Islet of Langerhans (tissue), 1 donor: Measurements from ENCODE around the gene NAT8L.

Experiments used
- FAIRE-seq: peaks from one replicate; lab custom pipeline; 2011; peaks lifted over from hg19 to GRCh38; lab: Jason Lieb, UNC

NAT8L gene

DNA sequence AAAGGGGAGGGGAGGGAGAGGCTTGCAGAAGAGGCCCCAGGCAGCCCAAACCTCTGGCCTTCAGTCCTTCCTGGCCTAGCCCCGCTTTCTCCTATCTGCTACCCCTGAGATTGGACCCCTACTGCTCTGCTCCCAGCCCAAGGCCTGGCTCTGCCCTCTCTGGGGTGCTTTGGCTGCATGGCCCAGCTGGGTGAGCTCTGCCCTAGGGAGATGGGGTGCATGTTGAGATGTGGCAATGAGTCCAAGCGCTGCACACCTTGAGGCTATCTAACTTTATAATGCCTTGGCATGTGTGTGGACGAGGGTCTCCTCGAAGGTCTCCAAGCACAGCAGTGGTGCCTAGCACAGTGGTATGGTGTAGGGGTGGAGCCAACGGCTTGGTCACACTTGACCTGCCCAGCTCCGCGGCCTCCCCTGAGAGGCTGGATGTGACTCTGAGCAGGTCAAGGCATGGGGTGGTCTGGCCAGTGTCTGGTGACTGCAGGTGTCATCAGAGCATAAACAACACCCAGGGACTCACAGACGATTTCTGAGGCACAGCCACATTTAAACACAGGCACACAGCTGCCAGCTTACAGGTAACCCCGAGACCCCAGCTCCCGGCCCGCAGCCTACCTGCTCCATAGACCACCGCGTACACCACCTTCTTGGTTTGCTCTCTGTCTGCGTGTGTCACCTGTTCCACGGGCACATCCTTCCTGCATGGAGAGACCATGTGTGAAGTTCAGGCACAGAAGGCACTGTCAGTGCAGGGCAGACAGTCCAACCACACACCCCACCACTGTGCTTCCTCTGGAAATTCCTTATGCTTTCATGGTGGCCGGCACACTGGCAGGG is 36.3 kb downstream of the NAT8L start:
- FAIRE-seq = no peak

DNA sequence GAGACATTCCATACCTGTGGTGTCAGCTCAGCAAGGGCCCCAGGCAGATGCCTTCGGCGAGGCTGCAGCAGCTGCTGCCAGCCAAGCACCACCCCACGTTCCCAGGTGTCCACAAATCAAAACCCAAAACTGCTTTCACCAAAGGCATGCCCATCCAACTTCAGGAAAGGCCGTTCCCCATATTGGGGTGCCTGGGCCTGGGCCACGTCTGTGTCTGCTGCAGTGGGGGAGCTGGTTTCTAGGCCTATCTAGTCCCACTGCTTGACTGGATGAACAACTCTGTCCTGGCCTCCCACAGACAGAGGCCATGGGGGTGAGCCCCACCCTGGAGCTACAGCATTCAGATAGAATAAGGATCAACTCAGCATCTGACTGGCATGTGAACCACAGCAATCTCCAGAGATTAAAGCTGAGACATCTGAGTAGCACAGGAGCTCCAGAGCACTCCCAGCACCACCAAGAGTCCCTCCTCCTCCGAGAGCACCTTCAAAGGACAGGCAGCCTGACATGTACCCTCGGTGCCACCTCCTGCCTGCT is 37.0 kb downstream of the NAT8L start:
- FAIRE-seq = no peak

DNA sequence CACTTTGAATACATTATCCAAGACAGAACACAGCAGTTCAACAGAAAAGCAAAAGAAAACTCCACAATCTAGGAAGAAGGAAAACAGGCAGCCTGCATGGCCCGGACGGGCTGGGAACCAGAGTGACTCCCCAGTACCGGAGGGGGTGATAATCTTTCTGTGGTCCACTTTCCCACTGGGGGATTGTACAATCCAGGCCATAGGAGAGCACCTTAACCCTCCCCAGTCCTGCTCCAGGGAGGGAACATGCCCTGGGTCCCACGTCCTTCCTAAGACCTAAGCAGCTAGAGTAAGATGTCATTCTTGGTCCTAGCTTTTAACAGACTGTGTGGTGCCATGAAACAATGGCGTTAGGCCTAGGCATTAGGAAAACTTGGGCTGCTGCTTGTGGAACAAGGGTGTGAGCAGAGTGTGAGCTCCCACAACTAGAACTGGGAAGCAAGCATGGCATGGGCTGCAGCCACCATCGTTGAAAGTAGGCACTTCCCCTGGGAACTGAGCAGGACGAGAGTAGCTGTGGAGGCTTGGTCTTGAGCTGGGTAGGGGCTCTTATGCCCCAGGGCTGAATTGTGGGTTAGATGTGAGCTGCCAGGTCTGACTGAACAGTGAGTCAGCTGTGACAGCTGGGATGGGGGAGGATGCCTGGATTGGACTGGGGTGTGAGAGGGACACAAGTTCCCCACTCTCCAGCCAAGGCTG is 42.4 kb downstream of the NAT8L start:
- no peak for FAIRE-seq

DNA sequence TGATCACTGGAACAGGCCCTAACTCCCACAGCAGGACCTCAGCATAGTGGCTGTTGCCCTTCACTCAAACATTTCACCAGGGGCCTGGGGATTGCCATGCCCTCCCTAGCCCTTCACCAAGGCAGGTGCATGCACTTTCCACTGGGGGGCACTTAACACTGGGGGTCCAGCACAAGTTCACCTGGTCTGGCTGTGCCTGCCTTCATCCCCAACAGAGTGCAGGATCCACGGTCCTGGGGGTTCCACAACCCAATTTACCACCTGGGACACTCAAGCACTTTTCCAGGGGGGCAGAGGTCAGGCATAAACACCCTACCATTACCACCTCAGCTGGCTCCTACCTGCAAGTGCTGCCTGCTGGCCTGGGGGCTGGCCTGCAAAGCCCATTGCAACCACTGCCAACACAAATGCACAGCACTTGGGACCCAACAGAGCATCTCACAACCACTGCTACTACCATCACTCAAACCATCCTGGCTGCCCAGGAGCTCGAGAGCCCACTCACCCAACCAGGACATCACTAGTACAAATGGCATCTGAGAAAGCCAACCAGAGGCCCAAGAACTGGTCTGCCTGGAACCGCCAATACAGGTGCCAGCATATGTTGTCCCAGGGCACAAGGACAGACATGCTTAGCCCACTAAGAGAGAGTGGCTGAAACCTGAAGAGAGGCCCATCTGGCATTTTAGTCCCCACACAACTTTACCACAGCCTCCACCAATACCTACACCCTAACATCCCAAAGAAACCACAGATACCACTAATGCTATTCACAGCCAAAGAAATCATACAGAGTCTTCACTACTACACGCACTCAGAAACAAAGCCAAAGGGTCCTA is 43.1 kb downstream of the NAT8L start:
- no peak for FAIRE-seq

DNA sequence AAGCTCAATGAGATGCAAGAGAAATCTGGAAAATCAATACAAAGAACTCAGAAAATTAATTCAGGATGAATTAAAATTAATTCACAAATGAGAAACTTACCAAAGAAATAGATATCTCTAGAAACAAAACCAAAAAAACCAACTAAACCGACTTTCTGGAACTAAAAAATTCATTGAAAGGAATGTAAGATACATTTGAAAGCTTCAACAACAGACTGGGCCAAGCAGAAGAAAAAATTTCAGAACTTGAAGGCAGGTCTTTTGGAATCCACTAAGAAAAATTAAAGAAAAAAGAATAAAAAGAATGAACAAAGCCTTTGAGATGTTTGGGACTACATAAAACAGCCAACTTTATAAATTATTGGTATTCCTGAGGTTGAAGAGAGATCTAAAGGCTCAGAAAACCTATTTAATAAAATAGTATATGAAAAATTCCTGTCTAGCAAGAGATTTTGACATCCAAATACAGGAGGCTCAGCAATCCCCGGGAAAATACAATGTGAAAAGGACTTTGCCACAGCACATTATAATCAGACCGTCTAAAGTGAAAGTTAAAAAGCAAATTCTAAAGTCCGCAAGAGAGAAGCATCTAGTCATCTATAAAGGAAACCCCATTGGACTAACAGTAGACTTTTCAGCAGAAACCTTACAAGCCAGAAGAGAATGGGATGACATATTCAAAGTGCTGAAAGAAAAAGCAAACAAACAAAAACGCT is 44.2 kb downstream of the NAT8L start:
- no peak for FAIRE-seq

DNA sequence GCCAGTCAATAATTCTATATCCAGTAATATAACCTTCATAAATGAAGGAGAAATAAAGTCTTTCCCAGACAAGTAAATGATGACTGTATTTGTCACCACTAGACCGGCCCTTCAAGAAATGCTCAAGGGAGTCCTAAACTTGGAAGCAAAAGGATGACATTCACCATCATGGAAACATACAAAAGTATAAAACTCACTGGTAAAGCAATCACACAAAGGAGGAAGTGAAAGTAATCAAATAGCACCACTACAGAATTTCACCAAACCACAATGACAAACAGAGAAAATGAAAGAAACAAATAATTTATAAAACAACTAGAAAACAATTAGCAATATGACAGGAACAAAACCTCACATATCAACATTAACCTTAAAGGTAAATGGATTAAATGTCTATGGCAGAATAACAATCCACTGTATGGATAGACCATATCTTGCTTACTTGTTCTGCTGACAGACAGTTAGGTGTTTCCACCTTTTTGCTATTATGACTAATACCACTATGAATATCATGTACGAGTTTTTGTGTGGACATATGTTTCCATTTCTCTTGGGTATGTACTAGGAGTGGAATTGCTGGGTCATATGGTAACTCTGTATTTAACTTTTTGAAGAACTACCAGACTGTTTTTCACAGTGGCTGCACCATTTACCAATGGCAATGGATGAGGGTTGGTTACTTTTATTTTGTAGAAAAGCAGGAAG is 44.9 kb downstream of the NAT8L start:
- FAIRE-seq = no peak

DNA sequence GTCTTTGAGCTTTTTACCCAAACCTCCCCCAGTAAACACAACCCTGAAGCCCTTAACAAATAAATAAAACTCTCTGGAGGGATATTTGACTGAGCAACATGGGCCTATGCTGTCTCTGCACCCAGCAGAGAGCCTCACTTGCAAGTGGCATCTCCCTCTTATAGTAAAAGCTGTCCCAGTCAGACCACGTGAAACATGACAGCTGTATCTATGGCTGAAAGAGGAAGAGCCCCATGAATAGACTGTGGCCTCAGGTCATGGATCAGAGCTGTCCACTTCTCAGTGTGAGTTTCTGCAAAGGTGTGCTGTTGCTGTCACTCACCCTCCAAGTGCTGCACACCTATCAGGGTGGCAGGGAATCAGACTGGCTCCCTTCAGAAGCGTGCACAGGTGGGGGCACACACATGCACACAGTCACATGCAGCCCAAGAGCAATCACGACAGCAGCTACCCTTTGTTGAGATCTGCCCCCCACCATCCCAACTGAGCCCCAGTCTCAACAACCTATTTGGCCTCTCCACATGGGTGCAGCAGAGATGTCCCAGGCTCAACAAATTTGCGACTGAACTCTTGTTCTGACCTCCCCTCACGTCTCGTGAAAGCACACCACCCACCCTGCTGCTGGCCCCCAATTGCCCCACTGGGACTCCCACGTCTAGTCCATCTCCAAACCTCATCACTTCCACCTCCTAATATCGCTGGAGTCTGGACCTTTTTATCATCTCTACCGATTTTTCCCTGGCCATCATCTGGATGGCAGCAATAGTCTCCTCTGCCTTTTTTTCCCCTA is 45.6 kb downstream of the NAT8L start:
- FAIRE-seq = no peak

DNA sequence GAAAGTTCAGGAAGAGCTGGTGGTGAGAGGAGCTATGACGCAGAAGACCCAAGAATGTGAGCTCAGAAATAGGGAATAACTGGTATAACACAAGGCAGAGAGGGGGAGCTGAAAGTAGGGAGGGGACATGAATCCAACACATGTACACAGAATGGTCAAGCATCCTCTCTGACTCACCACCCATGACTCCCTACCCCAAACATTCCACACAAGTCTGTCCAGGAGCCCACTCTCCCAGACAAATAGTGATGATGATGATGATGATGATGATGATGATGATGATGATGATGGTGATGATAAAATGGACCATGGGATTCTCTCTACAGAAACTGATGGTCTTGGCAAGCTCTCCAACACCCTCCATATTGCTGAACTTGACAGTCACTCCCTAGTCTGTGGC is 46.4 kb downstream of the NAT8L start:
- FAIRE-seq = no peak

DNA sequence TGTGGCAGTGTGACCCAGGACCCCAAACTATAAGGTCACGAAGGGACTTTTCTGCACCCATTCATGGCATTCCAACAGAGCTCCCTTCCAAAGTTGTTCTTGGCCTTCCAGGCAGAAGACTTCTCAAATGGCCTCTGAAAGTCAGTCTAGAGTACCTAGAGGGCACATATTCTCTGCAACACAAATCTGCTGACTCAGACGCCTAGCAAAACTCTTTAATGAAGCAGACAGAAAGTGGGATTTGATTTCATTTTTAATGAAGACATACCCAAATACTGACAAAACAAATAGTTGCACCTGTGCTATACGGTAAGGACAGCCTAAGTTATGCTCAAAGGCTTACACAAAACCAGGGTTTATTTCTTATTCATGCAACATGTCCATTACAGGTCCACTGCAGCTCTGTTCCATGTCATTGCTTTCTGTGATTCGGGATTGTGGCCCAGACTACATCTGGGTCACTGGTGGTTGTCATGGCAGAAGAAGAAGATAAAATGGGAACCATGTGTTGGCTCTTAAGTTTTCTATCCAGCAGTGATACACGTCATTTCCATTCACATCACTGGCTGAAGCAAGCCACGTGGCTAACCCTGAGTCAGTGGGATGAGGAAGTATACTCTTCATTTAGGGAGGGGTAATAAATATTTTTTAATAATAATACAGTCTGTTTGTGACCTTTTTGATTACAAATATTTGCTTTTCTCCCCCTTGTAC is 57.7 kb downstream of the NAT8L start:
- FAIRE-seq = no peak
